Smooth muscle cell of trachea (primary cell): ENCODE results near the gene CHD2. TPM values are rescaled to one million over a fixed set of nuclear protein-coding genes. Genes with fewer than 3 reads are reported as not detected.

Source experiments
- total RNA-seq: library from RNA; depleted of rRNA; stranded (reverse); fragments of >200 nt; gene quantifications from 2 replicates; pipeline ENCODE4 v1.2.1, GENCODE V29; 2014

CHD2 gene
- total RNA-seq = 73.1 and 101 TPM in 2 replicates

DNA sequence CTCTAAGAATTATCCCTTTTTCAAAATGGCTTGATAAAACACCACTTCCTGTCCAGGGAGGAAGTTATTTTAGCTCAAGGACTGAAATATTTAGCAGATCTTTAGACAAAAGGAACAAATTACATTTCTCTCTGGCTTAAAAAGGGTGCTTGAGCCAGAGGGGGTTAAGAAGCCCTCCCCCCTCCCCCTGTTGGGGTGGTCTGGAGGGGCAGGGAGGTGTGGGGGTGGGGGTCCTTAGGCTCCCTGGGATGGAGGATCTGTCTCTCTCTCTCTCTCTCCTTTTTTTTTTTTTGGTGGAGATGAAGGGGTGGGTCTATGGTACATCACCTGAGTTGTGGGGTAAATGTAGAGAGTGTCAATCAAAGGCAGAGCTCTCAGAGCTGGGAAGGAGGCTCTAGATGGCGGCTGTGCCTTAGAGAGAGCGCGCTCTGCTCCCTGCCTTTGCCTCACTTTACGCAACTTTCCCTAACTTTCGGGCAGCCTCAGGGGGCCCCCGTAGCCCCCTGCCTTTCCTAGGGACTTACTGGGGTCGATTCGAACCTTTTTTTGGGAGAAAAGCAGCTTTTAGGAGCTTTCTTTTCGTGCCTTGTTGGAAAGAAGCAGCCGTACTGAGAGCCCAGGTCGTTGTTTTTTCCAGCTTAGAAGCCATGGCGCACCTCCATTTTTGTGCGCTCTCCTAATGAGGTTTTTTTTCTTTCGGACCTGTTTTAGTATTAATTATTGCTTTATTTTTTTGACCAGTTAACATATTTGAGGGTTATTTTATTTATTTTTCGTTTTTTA, at the start of gene CHD2:
Gene CHD2 (plus strand): TSS at position 377 of the 783 bp plus-strand sequence. CDS start 914 bp downstream, outside the sequence.

Other genes with a start within 250 kb of the CHD2 start
- gene FAM174B, start 244.5 kb upstream of the CHD2 start, total RNA-seq = 1.2 and 2.8 TPM in 2 replicates
- 4.6 and 5.4 TPM in 2 replicates for gene RGMA, start 188.9 kb downstream of the CHD2 start, total RNA-seq